HepG2 (cell line): Measurements from ENCODE around the gene PDYN.

ENCODE experiments used
- ATF3 ChIP-seq: sonication (generic); formaldehyde crosslinking; IDR thresholded peaks from 2 replicates; pipeline ENCODE4 v1.4.0; 2020; ENCODE audit warnings: missing genetic modification reagents
- RFX5 ChIP-seq: IDR thresholded peaks from 2 replicates; pipeline ENCODE4 v1.6.1; 2011; ENCODE audit warnings: low read depth, low read length, improper control_type of control experiment
- WIZ ChIP-seq: sonication (generic); formaldehyde crosslinking; IDR thresholded peaks from 2 replicates; pipeline ENCODE4 v1.5.1; 2020; ENCODE audit warnings: mild to moderate bottlenecking, missing genetic modification reagents
- ZNF709 ChIP-seq: sonication (generic); formaldehyde crosslinking; IDR thresholded peaks from 2 replicates; pipeline ENCODE4 v1.5.0; 2020; ENCODE audit warnings: mild to moderate bottlenecking, missing genetic modification reagents
- ZZZ3 ChIP-seq: sonication (generic); formaldehyde crosslinking; IDR thresholded peaks from 2 replicates; pipeline ENCODE4 v1.4.0; 2020; ENCODE audit warnings: missing genetic modification reagents, mild to moderate bottlenecking, borderline replicate concordance

GRCh38 chr20:2006452-2007361 lies 12.8 kb upstream of the PDYN start:
- TF ChIP-seq ATF3 (CRISPR knock-in tag) = no peak
- no peak for TF ChIP-seq RFX5
- no peak for TF ChIP-seq ZZZ3
- no peak for TF ChIP-seq WIZ
- TF ChIP-seq ZNF709 = no peak
